Caco-2 (cell line): ENCODE measurements around the gene PRR36. TPM values are rescaled to one million over a fixed set of nuclear protein-coding genes. Genes with fewer than 3 reads are reported as not detected.

Experiments used
- BruUV-seq: library from RNA; stranded (reverse); fragments of 400-500 nt; replicated peaks from 2 replicates; lab custom pipeline; 2021; lab: Mats Ljungman, UMichigan
- CTCF ChIA-PET: fragments of 300-600 bp; sonication (Branson Sonifier 250); formaldehyde crosslinking; loops from one replicate; lab custom pipeline; 2022; ENCODE audit warnings: antibody characterized with exemption; lab: Charles Lee
- POLR2A ChIA-PET: fragments of 300-600 bp; sonication (Branson Sonifier 250); formaldehyde crosslinking; loops from one replicate; lab custom pipeline; 2022; ENCODE audit warnings: antibody characterized with exemption; lab: Charles Lee
- DNase-seq, 2 experiments: peaks; one replicate each; pipeline versions ENCODE4 v3.0.0 to v3.0.0-alpha.2; 2020 to 2022
- H3K27me3 ChIP-seq: replicated peaks from 2 replicates; pipeline ENCODE4 v1.6.0; 2011; ENCODE audit warnings: low read length; ENCODE audit not compliant: control insufficient read depth, insufficient read depth
- H3K36me3 ChIP-seq: 2 replicates; pipeline ENCODE4 v1.5.1; 2011; ENCODE audit warnings: low read length; ENCODE audit not compliant: control insufficient read depth, insufficient read depth
- H3K4me1 ChIP-seq: fragments of 250-450 bp; sonication (Bioruptor Pico); 2 replicates; pipeline ENCODE4 v1.5.1; 2020; ENCODE audit warnings: mild to moderate bottlenecking
- H3K4me3 ChIP-seq: 2 replicates; pipeline ENCODE4 v1.5.1; 2011; ENCODE audit warnings: low read depth, mild to moderate bottlenecking, control low read depth, low read length
- H3K9me3 ChIP-seq: fragments of 250-450 bp; sonication (Bioruptor Pico); 2 replicates; pipeline ENCODE4 v1.5.1; 2020; ENCODE audit warnings: mild to moderate bottlenecking, moderate library complexity
- H3K27ac Mint-ChIP-seq: one replicate; pipeline ENCODE4 v1.8.0; 2022; ENCODE audit warnings: mixed read lengths; ENCODE audit not compliant: unreplicated experiment
- H3K27me3 Mint-ChIP-seq: one replicate; pipeline ENCODE4 v1.8.0; 2022; ENCODE audit warnings: mixed read lengths; ENCODE audit not compliant: insufficient read depth, unreplicated experiment
- H3K36me3 Mint-ChIP-seq: one replicate; pipeline ENCODE4 v1.8.0; 2022; ENCODE audit warnings: mild to moderate bottlenecking, mixed read lengths; ENCODE audit not compliant: insufficient read depth, unreplicated experiment
- H3K4me1 Mint-ChIP-seq: one replicate; pipeline ENCODE4 v1.8.0; 2022; ENCODE audit warnings: low read depth, mixed read lengths; ENCODE audit not compliant: unreplicated experiment
- H3K4me3 Mint-ChIP-seq: one replicate; pipeline ENCODE4 v1.8.0; 2022; ENCODE audit warnings: mild to moderate bottlenecking, moderate library complexity, mixed read lengths; ENCODE audit not compliant: unreplicated experiment
- H3K9me3 Mint-ChIP-seq: one replicate; pipeline ENCODE4 v1.8.0; 2022; ENCODE audit warnings: mixed read lengths; ENCODE audit not compliant: unreplicated experiment
- intact Hi-C: fragments of 100-400 bp; cut with micrococcal nuclease; formaldehyde crosslinking; loops from one replicate; pipeline ENCODE4 v1.10.0; 2022; ENCODE audit not compliant: unreplicated experiment
- total RNA-seq: library from RNA; stranded (reverse); gene quantifications from 2 replicates; pipeline ENCODE4 v1.2.3, GENCODE V29; 2022
- TF ChIP-seq, protein P1 (sequence below), 2 experiments: fragments of 200-600 bp in 1 of 2; IDR thresholded peaks; 1 replicate in 1 of 2; 2 replicates in 1 of 2; pipeline versions ENCODE4 v1.5.1 to v1.8.0; 2011 to 2022; ENCODE audit warnings: antibody characterized with exemption in 1 of 2, control low read depth in 1 of 2, inconsistent platforms in 1 of 2, low read depth in 1 of 2, low read length in 1 of 2, mild to moderate bottlenecking in 1 of 2, moderate library complexity in 1 of 2; ENCODE audit not compliant: insufficient read depth in 1 of 2, severe bottlenecking in 1 of 2, unreplicated experiment in 1 of 2

PRR36 gene
- total RNA-seq, 1 experiment from 2014 or later, result 3.7 TPM

DNA sequence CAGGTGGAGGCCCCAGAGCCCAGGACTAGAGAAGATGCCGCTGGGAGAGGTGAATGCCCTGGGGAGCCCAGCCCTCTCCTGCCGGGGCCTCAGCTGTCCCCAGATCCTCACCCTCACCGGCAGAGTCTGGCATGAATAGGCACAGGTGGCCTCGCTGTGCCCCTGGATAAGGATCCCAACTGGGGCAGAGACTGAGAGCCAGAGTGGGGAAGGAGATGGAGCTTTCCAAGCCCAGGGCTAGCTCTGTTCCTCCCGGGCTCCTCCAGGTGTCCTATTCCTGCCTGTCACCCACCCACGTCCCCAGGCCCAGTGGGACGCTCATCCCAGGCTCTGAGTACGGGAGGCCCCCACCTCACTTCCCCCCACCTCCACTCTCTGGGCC is 16.5 kb downstream of the PRR36 start:
- H3K36me3 ChIP-seq, result no peaks in the 10 kb centered on the region
- BruUV-seq, result no TSS peak
- H3K9me3 ChIP-seq, result no peaks in the 10 kb centered on the region
- H3K27me3 Mint-ChIP-seq, result no peaks in the 10 kb centered on the region
- CTCF ChIA-PET, result interaction anchor here (0.6 to 3.6 kb wide), 5 partner anchors 11 to 461 kb away, joined by 3 to 20 read pairs (median 3); partner anchors contain the start of gene TRAPPC5
- H3K9me3 Mint-ChIP-seq, result no peaks in the 10 kb centered on the region
- intact Hi-C loops, result no loop called here
- TF ChIP-seq, protein P1, sequence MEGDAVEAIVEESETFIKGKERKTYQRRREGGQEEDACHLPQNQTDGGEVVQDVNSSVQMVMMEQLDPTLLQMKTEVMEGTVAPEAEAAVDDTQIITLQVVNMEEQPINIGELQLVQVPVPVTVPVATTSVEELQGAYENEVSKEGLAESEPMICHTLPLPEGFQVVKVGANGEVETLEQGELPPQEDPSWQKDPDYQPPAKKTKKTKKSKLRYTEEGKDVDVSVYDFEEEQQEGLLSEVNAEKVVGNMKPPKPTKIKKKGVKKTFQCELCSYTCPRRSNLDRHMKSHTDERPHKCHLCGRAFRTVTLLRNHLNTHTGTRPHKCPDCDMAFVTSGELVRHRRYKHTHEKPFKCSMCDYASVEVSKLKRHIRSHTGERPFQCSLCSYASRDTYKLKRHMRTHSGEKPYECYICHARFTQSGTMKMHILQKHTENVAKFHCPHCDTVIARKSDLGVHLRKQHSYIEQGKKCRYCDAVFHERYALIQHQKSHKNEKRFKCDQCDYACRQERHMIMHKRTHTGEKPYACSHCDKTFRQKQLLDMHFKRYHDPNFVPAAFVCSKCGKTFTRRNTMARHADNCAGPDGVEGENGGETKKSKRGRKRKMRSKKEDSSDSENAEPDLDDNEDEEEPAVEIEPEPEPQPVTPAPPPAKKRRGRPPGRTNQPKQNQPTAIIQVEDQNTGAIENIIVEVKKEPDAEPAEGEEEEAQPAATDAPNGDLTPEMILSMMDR (IDR thresholded peaks at IDR 0.05; ENCODE audit: insufficient read depth in 1 of 2, low read depth in 1 of 2, low read length in 1 of 2, severe bottlenecking in 1 of 2, unreplicated experiment in 1 of 2), result no peak
- no peak overlapping the region for H3K4me3 Mint-ChIP-seq
- peaks cover 10% of the 10 kb centered on the region for H3K36me3 Mint-ChIP-seq
- no peaks in the 10 kb centered on the region for H3K27me3 ChIP-seq
- DNase-seq, result no peak
- peaks cover 11% of the 10 kb centered on the region for H3K4me1 ChIP-seq
- H3K4me3 ChIP-seq, result no peak overlapping the region
- no peak overlapping the region for H3K27ac Mint-ChIP-seq
- peaks cover 10% of the 10 kb centered on the region for H3K4me1 Mint-ChIP-seq
- POLR2A ChIA-PET, result no interaction called here

DNA sequence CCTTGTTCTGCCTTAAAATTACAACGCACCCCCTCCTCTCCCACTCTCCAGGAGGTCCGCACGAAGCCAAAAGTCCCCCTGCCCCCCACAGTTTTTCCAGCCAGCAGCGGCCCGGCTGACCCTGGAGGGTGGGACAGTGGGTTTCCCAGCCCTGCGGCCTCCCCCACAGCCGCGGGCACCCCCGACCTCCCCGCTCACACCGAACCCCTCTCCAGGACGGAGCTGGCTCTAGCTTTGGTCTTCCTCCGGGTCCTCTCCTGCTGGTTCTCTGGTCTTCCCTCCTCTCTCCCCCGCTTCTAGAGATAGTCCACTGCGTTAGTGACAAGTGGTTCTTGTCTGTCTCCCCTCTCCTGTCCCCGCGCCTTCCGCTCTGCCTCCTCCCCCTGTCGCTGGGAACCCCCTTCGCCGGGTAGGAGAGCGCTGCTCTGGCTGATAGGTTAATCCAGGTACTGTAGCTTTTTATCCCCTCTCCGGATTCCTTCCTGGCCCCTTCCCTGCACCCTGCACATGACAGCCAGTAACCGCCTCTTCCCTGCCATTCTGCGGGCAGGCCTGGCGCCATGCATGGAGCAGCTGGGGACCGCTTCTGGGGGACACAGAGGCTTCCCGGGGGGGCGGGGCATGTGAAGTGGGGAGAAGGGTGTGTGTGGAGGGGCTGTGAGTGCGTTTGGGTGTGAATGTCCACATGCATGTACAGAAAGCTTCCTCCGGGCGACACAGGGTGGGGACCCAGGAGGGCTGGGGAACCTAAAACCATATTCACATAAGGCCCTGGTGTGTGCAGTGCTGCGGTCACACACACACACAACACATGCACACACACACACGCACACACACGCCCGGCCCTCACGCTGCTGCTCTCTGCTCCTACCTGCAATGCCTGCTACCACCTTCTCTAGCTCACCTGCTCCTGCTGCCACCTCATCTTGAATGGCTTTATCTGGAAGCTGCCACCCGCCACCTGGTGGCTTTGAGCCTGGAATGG is 17.2 kb downstream of the PRR36 start:
- peaks cover 11% of the 10 kb centered on the region for H3K4me1 ChIP-seq
- Mint-ChIP-seq H3K27ac (no peak overlapping the region), H3K4me3 (no peak overlapping the region), H3K36me3 (peaks cover 10% of the 10 kb centered on the region), H3K27me3 (no peaks in the 10 kb centered on the region), H3K9me3 (no peaks in the 10 kb centered on the region), H3K4me1 (peaks cover 10% of the 10 kb centered on the region)
- TF ChIP-seq, protein P1 (IDR thresholded peaks at IDR 0.05; ENCODE audit: insufficient read depth in 1 of 2, low read depth in 1 of 2, low read length in 1 of 2, severe bottlenecking in 1 of 2, unreplicated experiment in 1 of 2), result no peak
- intact Hi-C loops, result no loop called here
- H3K4me3 ChIP-seq, result no peak overlapping the region
- no peak for DNase-seq
- ChIA-PET CTCF (interaction anchor here (0.6 to 3.6 kb wide), 4 partner anchors 12 to 462 kb away, joined by 3 to 20 read pairs (median 4); no protein-coding TSS in a partner anchor), POLR2A (no interaction called here)
- H3K9me3 ChIP-seq, result no peaks in the 10 kb centered on the region
- H3K27me3 ChIP-seq, result no peaks in the 10 kb centered on the region
- BruUV-seq, result no TSS peak
- no peaks in the 10 kb centered on the region for H3K36me3 ChIP-seq

DNA sequence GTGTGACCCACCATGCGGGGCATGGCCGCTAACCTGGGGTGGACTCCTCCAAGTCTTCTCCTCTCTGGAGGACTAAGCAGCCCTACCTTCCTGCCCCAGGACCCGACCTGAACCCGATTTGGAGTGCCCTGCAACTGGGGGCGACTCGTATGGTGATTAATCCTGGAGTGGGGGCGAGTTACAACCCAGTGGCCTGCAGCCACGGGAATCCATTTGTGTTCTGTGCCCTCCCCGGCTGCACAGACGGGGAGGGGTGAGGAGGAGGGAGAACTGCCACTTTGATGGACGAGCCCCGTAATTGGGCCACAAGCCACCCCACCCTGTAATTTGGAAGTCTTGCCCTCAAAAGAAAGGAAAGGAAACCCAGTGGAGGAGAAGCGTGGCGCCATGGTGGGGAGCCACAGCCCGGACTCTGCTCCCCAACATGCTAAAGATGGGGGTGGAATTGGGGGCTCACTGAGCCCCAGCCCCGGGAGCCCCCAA is 18.0 kb downstream of the PRR36 start:
- no peaks in the 10 kb centered on the region for H3K9me3 Mint-ChIP-seq
- H3K36me3 Mint-ChIP-seq, result peaks cover 10% of the 10 kb centered on the region
- Histone ChIP-seq H3K4me3 (no peak overlapping the region), H3K36me3 (no peaks in the 10 kb centered on the region), H3K4me1 (peaks cover 11% of the 10 kb centered on the region), H3K9me3 (no peaks in the 10 kb centered on the region), H3K27me3 (no peaks in the 10 kb centered on the region)
- no peak overlapping the region for H3K27ac Mint-ChIP-seq
- ChIA-PET CTCF (interaction anchor here (3.6 kb wide), 1 partner anchor 13 kb away, joined by 20 read pairs; no protein-coding TSS in a partner anchor), POLR2A (no interaction called here)
- H3K27me3 Mint-ChIP-seq, result no peaks in the 10 kb centered on the region
- BruUV-seq, result no TSS peak
- TF ChIP-seq, protein P1 (IDR thresholded peaks at IDR 0.05; ENCODE audit: insufficient read depth in 1 of 2, low read depth in 1 of 2, low read length in 1 of 2, severe bottlenecking in 1 of 2, unreplicated experiment in 1 of 2), result no peak
- peaks cover 10% of the 10 kb centered on the region for H3K4me1 Mint-ChIP-seq
- DNase-seq, result no peak
- H3K4me3 Mint-ChIP-seq, result no peak overlapping the region
- intact Hi-C loops, result no loop called here
